Suppressor macrophage treated with lipopolysaccharide for 4 hours (primary cell): ENCODE data around the gene GFM1.
A peak's percentile ranks its signal among the peaks of the same experiment; 100 is the strongest.

Experiments
- DNase-seq: peaks from one replicate; pipeline ENCODE4 v3.0.0-alpha.2; 2020

Gene GFM1

GRCh38 chr3:158728851-158729250 is 84.5 kb downstream of the GFM1 start:
- no peak for DNase-seq

DNA sequence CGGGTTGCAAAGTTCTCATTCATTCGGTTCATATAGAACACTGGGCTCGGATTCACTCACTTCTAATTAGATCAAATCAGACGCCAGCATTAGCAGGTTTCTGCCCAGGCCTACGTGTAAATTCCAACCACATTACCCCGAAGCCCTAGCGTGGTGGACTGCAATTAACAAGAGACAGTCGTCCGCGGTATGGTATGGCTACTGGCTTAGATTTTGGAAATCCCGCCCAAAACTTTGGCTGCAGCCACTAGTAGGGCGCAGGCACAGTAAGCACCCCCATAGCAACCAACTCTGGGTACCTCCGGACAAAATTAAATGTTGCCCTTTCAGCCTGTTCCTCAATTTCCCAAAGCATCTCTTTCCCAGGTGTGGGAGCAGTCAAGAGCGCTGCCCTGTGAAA is 87.2 kb downstream of the GFM1 start:
- no peak for DNase-seq

GRCh38 chr3:158731938-158732855 is 87.9 kb downstream of the GFM1 start, which contains the start of gene RARRES1:
RARRES1 (minus strand) TSS chr3:158732457; CDS start chr3:158732415, 42 bp downstream.
- peak; percentile 68 for DNase-seq

DNA sequence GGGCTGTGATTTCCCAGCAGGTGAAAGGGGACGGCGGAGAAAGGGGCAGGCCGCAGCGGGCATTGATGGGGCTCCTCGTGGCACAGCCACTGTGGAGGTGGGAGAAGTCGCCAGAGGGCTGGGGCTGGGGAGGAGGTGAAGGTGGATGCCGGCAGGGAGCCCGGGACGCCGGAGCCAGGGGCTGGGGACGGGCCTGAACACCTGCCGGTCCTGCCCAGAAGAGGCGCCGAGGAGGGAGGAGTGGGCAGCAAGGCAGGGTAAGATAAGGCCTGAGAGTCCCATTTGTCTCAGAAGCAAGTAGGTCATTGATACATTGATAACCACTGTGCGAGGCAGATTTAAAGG is 88.5 kb downstream of the GFM1 start:
- DNase-seq = no peak

DNA sequence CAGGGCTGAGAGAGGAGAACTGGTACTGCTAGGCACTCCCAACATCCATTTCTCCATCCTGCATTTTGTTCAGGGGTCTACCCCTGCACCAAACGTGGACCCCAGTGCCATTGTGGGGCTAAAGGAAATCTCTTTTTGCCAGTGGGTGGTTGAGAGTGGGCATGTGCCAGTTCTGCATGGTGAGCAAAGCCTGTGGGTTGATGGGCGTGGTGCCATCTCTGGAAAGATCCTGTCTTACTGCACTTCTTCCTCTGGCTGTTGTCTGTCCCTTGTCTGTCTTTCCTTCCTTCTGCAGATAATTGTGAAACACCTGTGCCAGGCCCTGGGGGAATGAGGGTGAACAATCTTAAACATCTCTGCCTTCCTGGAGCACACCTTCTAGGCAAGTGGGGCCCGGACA is 89.3 kb downstream of the GFM1 start:
- DNase-seq = no peak

DNA sequence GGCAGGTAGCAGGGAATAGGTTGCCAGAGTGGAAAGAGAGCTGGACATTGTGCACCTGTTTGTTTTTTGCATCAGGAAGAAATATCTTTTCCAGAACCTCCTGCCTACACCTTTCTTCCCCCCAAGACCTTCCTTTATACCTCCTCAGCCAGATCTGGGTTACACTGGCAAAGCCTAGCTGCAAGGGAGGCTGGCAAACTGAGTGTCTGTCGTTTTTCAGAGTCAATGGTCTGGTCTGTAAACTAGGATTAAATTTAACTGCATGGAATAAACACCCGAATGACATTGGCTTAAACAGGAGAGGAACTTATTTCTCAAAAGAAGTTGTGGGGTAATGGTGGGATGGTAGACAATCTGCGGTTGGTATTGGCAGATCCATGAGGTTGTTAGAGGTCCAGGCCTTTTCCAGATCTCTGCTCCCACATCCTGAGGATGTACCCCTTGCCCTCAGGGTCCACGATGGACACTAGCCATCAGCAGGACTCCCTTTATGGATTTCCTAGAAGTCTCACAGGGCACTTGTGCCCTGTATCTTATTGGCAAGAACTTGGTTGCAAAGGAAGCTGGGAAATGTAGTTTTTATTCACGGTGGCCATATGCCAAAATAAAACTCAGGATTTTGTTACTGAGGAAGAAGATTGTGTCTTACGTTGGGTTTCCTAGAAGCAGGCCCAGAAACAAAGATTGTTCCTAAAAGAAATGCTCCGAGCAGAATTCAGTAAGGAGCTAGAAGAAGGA is 91.1 kb downstream of the GFM1 start:
- DNase-seq = no peak

DNA sequence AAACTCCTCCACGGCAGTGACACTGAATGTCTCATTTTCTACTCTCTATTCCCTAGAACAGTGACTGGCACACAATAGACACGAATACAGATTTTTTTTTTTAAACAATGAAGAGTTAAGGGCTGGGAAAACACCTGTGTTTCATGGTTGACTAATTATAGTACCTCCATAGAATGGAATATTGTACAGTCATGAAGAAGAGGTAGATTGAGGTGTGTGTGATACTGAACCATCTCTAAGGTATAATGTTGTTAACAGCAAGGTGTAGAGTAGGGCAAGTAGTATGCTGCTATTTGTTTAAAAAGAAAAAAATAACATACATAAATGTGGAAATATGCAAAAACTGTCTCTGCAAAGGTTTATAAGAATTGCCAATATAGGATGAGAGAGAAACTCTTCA is 93.1 kb downstream of the GFM1 start:
- no peak for DNase-seq

GRCh38 chr3:158737976-158738615 is 93.8 kb downstream of the GFM1 start:
- no peak for DNase-seq

- DNase-seq = no peak
Measured at GRCh38 chr3:158738653-158739052, 94.3 kb downstream of the GFM1 start.

GRCh38 chr3:158739078-158739477 is 94.8 kb downstream of the GFM1 start:
- no peak for DNase-seq

GRCh38 chr3:158739661-158740060 is 95.3 kb downstream of the GFM1 start:
- DNase-seq = no peak
